Cardiac septum (tissue), 1 donor: ENCODE data around the gene ESCO1. TPM values are rescaled to one million over a fixed set of nuclear protein-coding genes. Genes with fewer than 3 reads are reported as not detected.
"Not testable (repeated sequence)": the region's sequence is repeated elsewhere in the genome, so short reads cannot be mapped to it uniquely, and the experiment has no call there.

Source experiments
- DNase-seq: peaks from one replicate; pipeline ENCODE4 v3.0.0-alpha.2; 2020; ENCODE audit warnings: low spot score
- intact Hi-C: fragments of 100-400 bp; cut with DNase I; formaldehyde crosslinking; loops from one replicate; pipeline ENCODE4 v1.14.0; 2022
- total RNA-seq: library from RNA; stranded (reverse); fragmentation: NEBNext Ultra II Directional; extraction: Animal tissue kit (Norgen Biotek cat#: 25700); gene quantifications from one replicate; pipeline ENCODE4 v1.2.1, GENCODE V29; 2021
- donor health status: DM: no; HTN: no; CAD: no.

The ESCO1 gene
- total RNA-seq, 1 donor from 2014 or later = 9.4 TPM

DNA sequence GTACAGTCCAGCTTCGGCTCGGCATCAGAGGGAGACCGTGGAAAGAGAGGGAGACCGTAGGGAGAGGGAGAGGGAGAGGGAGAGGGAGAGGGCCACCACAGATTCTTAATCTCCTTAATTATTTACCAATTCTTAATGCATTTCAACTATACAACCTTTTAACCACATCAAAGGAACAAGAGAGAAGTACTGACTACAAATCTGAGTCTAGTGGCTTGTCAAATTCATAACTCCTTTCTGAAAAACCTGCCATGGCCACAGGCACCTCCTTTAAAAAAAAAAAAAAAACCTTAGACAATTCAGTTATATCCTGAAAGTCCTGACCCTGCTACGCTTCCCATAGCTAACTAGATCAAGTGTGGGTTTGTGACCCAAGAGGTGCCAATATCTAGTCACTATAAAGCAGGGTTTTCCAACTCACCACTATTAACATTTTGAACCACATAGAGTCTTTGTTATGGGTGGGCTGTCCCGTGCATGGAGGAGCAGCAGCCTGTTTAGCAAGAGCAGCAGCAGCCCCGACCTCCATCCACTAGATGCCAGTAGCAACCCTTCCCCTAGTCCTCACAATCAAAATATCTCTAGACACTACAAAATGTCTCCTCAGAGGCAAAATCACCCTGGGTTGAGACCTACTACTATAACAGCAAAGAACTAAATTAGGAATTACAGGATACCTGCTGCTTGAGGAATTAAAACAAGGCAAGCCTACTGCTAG is 6.8 kb downstream of the ESCO1 start:
- intact Hi-C loops = no loop called here
- no peak for DNase-seq

DNA sequence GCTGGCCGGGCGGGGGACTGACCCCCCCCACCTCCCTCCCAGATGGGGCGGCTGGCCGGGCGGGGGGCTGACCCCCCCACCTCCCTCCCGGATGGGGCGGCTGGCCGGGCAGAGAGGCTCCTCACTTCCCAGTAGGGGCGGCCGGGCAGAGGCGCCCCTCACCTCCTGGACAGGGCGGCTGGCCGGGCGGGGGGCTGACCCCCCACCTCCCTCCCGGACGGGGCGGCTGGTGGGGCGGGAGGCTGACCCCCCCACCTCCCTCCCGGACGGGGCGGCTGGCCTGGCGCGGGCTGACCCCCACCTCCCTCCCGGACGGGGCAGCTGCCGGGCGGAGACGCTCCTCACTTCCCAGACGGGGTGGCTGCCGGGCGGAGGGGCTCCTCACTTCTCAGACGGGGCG is 8.1 kb downstream of the ESCO1 start:
- intact Hi-C loops, DNase-seq: not testable (repeated sequence)

DNA sequence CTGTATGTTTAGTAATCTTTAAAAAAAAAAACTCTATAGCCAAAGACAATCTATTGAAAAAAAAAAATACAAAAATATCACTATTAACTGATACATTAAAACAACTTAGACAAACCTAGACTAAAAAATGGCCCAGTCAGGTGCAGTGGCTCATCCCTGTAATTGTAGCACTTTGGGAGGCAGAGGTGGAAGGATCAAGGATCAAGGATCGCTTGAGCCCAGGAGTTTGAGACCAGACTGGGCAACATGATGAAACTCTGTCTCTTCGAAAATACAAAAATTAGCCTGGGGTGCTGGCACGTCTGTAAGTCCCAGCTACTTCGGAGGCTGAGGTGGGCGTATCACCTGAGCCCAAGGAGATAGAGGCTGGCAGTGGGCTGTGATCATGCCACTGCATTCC is 16.1 kb downstream of the ESCO1 start:
- intact Hi-C loops = no loop called here
- DNase-seq = no peak

GRCh38 chr18:21575656-21576055 is 24.8 kb downstream of the ESCO1 start:
- no peak for DNase-seq
- intact Hi-C loops = no loop called here

- intact Hi-C loops = no loop called here
- no peak for DNase-seq
Observed at GRCh38 chr18:21571772-21572171, 28.7 kb downstream of the ESCO1 start.

- DNase-seq = no peak
- intact Hi-C loops = no loop called here
Observed at GRCh38 chr18:21559195-21559594, 41.3 kb downstream of the ESCO1 start.

DNA sequence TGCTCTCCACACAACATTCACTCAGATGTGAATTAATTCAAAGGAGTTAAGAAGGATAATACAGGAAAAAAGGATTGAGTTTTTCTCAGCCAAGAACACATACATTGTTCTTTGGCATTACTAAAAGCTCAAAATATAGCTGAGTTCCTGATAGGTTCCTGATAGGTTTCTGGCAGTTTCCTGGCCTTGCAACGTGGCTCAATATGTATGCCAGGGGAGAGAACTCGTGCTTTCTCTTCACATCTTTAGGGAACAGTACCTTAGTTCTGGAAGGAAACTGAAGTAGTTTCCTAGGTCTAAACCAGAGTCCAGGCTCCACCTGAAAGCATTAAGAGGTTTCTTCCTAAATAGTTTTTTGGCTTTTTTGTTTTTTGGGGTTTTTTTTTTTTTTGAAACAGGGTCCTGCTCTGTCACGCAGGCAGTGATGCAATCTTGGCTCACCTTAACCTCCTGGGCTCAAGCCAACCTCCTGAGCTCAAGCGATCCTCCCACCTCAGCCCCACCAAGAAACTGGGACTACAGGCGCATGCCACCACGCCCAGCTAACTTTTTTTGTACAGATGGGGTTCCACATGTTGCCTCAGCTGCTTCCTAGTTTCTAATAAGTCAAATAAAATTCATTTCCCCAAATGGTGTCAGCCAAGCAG is 42.8 kb downstream of the ESCO1 start:
- intact Hi-C loops = no loop called here

GRCh38 chr18:21550510-21550970 is 50.0 kb downstream of the ESCO1 start:
- intact Hi-C loops = no loop called here
- no peak for DNase-seq

More for the DNA sequence above, 42.8 kb downstream of the ESCO1 start:
- no peak for DNase-seq

- intact Hi-C loops = no loop called here
- no peak for DNase-seq
Observed at GRCh38 chr18:21548647-21549046, 51.9 kb downstream of the ESCO1 start.

DNA sequence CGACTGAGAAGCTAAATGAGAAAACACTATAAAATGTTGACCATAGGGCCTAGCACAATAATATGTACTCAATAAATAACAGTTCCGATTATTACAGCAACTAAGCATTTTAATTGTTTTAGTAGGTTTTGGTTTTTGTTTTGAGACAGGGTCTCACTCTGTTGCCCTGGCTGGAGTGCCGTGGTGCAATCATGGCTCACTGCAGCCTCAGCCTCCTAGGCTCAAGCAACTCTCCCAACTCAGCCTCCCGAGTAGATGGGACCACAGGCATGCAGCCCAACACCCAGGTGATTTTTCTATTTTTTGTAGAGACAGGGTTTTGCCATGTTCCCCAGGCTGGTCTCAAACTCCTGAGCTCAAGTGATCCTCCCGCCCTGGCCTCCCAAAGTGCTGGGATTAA is 54.1 kb downstream of the ESCO1 start:
- no peak for DNase-seq
- intact Hi-C loops = no loop called here

GRCh38 chr18:21538230-21538629 is 62.3 kb downstream of the ESCO1 start:
- DNase-seq = no peak
- intact Hi-C loops = no loop called here

- intact Hi-C loops = no loop called here
- no peak for DNase-seq
Observed at GRCh38 chr18:21534327-21534726, 66.2 kb downstream of the ESCO1 start.

DNA sequence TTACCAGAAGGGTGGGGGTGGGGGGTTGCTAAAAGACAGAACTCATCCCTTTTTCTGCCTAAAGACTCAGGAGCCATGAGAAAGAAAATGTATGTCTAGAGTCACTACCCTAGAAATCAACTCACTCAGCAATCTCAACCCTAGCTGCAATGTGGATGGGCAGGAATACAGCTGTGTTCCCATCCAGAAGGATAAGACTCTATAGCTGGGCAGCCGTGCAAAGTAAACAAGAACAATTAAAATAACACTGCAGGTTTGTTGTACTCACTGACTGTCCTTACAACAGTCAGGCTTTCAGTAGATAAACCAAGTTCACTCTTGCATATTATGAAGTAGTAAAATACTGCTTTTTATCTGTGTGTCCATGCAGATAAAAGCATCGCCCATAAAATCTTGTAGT is 74.0 kb downstream of the ESCO1 start:
- no peak for DNase-seq
- intact Hi-C loops = no loop called here

DNA sequence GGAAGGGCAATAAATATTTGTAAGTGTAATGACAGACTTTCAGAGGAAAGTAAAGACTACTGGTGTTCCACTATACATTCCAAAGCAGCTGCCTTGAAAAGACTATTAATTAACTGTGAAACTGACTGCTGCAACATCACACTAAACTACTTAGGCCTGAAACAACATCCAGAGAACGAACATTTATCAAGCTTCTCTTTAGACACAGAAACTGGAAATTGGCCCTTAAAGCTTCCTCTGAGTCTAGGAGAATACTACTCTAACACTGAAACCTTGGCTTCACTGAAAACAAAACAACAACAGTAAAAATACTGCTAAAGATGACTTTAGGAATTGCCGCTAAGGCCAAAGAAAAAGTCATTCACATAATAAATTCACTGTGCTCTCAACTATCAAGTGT is 74.6 kb downstream of the ESCO1 start:
- DNase-seq = no peak
- intact Hi-C loops = no loop called here

- DNase-seq = no peak
- intact Hi-C loops = no loop called here
Observed at GRCh38 chr18:21522530-21522929, 78.0 kb downstream of the ESCO1 start.

DNA sequence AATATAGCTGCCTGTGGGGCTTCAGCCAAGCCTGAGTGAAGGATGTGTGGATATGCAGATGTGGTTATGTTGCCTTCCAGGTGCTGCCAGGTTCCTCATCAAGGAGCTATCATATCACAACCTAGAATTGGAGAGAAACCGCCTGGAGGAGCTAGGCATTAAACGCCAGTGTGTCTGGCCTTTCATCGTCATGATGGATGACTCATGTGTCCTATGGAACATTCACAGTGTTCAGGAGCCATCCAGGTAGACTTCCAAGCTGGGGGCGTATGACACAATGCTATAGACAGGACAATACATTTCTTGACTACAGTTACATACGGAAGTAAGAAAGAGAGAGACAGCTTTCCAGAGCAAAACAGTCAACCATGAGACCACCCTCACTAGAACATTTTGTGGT is 86.8 kb downstream of the ESCO1 start:
- no peak for DNase-seq
- intact Hi-C loops = no loop called here

GRCh38 chr18:21513292-21513691 is 87.2 kb downstream of the ESCO1 start:
- no peak for DNase-seq
- intact Hi-C loops = no loop called here

- intact Hi-C loops = loop anchor here (10.0 kb wide), 1 partner anchor 64 kb away; no protein-coding TSS in a partner anchor
- DNase-seq = no peak
Observed at GRCh38 chr18:21509062-21509461, 91.4 kb downstream of the ESCO1 start.

- no peak for DNase-seq
- intact Hi-C loops = loop anchor here (10.0 kb wide), 1 partner anchor 63 kb away; no protein-coding TSS in a partner anchor
Observed at GRCh38 chr18:21507913-21508701, 92.4 kb downstream of the ESCO1 start.

- no peak for DNase-seq
Observed at GRCh38 chr18:21502661-21503060, 97.8 kb downstream of the ESCO1 start.

More at GRCh38 chr18:21502661-21503060, 97.8 kb downstream of the ESCO1 start:
- intact Hi-C loops = loop anchor here (10.0 kb wide), 1 partner anchor 58 kb away; no protein-coding TSS in a partner anchor
